Fibroblast of skin of scalp (primary cell): Measurements from ENCODE around the gene VCAN.

Experiments used
- DNase-seq: peaks from one replicate; pipeline ENCODE4 v3.0.0-alpha.2; 2013

Gene VCAN

GRCh38 chr5:83570916-83571315 lies 99.4 kb downstream of the VCAN start:
- DNase-seq: peak; percentile 72

- DNase-seq: no peak
These were observed 100.7 kb downstream of the VCAN start for GRCh38 chr5:83572271-83572670.

DNA sequence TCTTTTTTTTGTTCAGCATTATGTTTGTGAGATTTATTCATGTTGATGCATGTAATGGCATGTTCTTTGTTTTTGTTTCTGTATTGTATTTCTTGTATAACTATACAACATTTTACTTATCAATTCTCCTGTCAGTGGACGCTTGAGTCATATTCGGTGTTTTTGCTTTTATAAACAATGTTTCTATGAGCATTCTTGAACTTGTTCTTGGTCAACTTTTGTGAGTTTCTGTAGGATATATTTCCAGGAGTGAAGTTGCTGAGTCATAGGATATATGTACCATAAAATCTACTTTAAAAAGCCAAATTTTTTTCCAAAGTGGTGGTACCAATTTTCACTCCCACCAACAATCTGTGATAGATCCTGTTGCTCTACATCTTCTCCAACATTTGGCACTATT lies 104.8 kb downstream of the VCAN start:
- no peak for DNase-seq

GRCh38 chr5:83577036-83577636 lies 105.6 kb downstream of the VCAN start:
- peak; percentile 46 for DNase-seq

DNA sequence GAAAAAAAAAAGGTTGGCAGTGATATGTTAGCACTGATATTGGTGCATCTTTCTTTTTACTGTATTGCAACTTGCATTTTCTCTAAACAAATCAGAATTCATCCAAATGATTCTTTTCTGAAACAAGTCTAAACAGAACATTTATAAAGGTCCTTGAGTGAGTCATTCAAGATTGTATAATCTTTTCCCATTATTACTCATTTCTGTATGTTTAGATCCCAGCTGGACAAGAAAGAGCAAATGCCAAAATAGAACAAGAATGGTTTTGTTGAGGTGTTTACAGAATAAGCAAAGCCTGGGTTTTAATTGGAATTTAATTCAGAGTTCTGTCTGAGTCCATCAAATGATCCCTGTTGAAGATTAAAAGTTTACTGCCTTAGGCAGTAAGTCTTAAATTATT lies 112.3 kb downstream of the VCAN start:
- DNase-seq: no peak

DNA sequence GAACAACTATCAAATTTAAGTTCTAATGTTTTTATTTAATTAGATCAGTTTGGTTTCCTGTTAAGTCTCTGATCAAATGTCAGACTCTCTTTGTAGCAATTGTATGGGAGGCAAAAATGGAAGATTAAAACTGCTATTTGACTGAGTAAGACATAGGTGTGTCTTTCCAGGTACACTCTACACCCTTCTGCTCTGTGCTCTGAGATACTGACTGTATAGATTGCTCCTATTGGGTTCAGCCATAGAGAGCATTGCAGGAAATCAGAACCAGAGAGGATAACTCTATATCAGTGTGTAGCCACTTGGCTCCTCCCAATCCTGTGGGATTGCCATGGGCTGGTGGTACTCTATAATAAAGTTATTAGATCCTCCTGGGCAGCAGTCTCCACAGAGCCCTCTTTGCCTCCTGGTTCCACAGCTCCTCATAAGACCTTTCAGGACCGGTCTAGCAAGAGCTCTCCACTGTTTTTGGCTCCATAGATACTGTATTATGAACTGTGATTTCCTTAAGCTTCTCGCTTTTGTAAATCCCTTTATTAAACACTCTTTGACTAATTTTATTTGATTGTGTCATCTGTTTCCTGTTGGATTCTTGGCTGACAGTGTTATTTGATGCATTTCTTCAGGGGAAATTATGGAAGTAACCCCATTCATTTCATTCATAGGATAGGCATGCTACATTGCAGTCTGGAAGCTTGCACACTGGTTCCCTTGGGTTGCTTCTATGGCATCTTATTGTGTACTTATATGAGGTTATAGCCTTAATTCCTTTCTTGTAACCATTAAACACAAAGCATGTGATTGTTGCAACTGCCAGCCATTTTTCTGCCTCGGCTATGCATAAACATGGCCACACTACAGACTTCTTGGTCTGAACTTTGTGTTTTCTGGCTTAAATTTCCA lies 115.6 kb downstream of the VCAN start:
- peak; percentile 44 for DNase-seq

GRCh38 chr5:83589786-83590185 lies 118.2 kb downstream of the VCAN start:
- no peak for DNase-seq

GRCh38 chr5:83590966-83591365 lies 119.4 kb downstream of the VCAN start:
- DNase-seq: no peak

GRCh38 chr5:83595217-83595616 lies 123.7 kb downstream of the VCAN start:
- DNase-seq: no peak

- DNase-seq: peak; percentile 59
These were observed 136.6 kb downstream of the VCAN start for GRCh38 chr5:83608122-83608521.

- no peak for DNase-seq
These were observed 143.3 kb downstream of the VCAN start for GRCh38 chr5:83614841-83615240.

DNA sequence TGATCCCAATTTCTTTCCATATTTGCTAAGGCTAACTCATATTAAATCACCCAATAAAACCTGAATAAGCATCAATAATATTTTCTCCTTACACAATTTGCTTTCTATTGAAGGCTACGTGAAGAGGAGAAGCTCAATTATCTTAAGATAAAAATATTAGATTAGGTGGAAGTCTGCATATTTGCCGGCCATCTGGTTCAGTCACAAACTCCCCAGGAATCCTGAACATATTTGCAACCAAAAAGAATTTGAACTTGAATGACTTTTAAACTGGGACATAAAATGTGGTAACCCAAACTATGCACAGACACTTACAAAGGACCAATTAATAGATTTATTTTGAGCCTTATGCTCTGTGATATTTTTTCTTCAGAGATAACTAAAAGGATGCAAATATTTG lies 156.8 kb downstream of the VCAN start:
- DNase-seq: peak; percentile 3
